Sigmoid colon (tissue), 7 donors: ENCODE results near the gene N4BP2L1. TPM values are rescaled to one million over a fixed set of nuclear protein-coding genes. Genes with fewer than 3 reads are reported as not detected.

Experiments
- DNase-seq: peaks from one replicate; pipeline ENCODE4 v3.0.0-alpha.2; 2019
- H3K27ac ChIP-seq, 4 donors: fragments of 200-600 bp; sonication (generic); one replicate each; pipeline ENCODE4 v1.5.1; 2016 to 2019; ENCODE audit warnings: mild to moderate bottlenecking in 1 of 4
- H3K27me3 ChIP-seq, 3 donors: fragments of 200-600 bp; sonication (generic); one replicate each; pipeline ENCODE4 v1.5.1; 2019; ENCODE audit warnings: mild to moderate bottlenecking in 1 of 3
- H3K36me3 ChIP-seq, 4 donors: fragments of 200-600 bp; sonication (generic); one replicate each; pipeline ENCODE4 v1.5.1; 2016 to 2019
- H3K4me1 ChIP-seq, 4 donors: fragments of 200-600 bp; sonication (generic); one replicate each; pipeline ENCODE4 v1.5.1; 2017 to 2019
- H3K4me3 ChIP-seq, 4 donors: fragments of 200-600 bp; sonication (generic); one replicate each; pipeline ENCODE4 v1.5.1; 2017 to 2019; ENCODE audit warnings: mild to moderate bottlenecking in 2 of 4, moderate library complexity in 1 of 4
- H3K9me3 ChIP-seq, 4 donors: fragments of 200-600 bp in 3 of 4; sonication (generic) in 3 of 4; one replicate each; pipeline versions ENCODE4 v1.5.1 to v1.6.1; 2013 to 2019
- EP300 ChIP-seq, 4 donors: sonication (generic); formaldehyde crosslinking; IDR thresholded peaks; one replicate each; pipeline ENCODE4 v1.6.1; 2017; ENCODE audit warnings: antibody characterized with exemption in 4 of 4
- POLR2A ChIP-seq, 2 donors: fragments of 450-650 bp; IDR thresholded peaks; one replicate each; pipeline ENCODE4 v1.6.1; 2016; ENCODE audit warnings: antibody characterized with exemption in 2 of 2, mild to moderate bottlenecking in 2 of 2, moderate library complexity in 2 of 2
- POLR2AphosphoS5 ChIP-seq, 4 donors: sonication (generic); formaldehyde crosslinking; IDR thresholded peaks; one replicate each; pipeline ENCODE4 v1.6.1; 2017; ENCODE audit warnings: antibody characterized with exemption in 4 of 4
- WGBS, 2 donors: extraction: QIAGEN DNeasy Blood & Tissue Kit; methylation state at CpG; one replicate each; pipeline ENCODE4 v1.1.7; 2013; 5-methylcytosine and 5-hydroxymethylcytosine counted together
- intact Hi-C: fragments of 100-400 bp; cut with DNase I; formaldehyde crosslinking; loops from one replicate; pipeline ENCODE4 v1.15.1; 2023
- polyA plus RNA-seq, 3 donors: library from polyadenylated mRNA; stranded (reverse); fragments of 200-250 nt; gene quantifications; one replicate each; pipeline ENCODE4 v1.2.3, GENCODE V29; 2013
- total RNA-seq, 4 donors: library from RNA; depleted of rRNA; stranded (reverse); fragments of >200 nt; gene quantifications; one replicate each; pipeline ENCODE4 v1.1.0, GENCODE V29; 2016
- TF ChIP-seq, protein P1 (sequence below), 4 experiments: fragments of 450-650 bp in 3 of 4; fragments of 200-600 bp in 1 of 4; IDR thresholded peaks; one replicate each; pipeline ENCODE4 v1.5.1; 2016 to 2019; ENCODE audit warnings: antibody characterized with exemption in 4 of 4, mild to moderate bottlenecking in 3 of 4, moderate library complexity in 2 of 4
- donor health status: healthy with polysubstance abuse.
- donor health status: Bipolar disorder and iron deficiency.
- donor health status: healthy.

Gene N4BP2L1
- total and polyA plus RNA-seq, 7 donors, result 7.8 to 34.9 (median 17.7) TPM

DNA sequence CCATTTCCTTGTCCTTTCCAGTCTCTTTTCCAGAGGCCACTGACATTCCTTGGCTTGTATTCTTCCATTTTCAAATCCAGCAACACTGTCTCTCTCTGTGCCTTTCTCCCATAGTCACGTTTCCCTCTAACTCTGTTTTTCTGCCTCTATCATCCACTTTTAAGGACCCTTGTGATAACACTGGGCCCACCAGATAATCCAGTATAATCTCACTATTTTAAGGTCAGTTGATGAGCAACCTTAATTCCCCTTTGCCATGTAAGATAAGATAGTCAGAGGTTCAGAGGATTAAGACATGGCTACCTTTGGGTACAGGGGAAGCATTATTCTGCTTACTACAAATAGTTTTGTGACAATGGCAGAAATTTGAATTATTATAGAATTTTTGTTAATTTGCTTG, 45.7 kb upstream of the N4BP2L1 start:
- intact Hi-C loops, result no loop called here
- Histone ChIP-seq H3K36me3 (peaks cover 0 to 7% (median 0%) of the 10 kb centered on the region in 4 donors), H3K27ac (no peak overlapping the region), H3K4me3 (no peak overlapping the region), H3K27me3 (no peaks in the 10 kb centered on the region), H3K9me3 (no peaks in the 10 kb centered on the region), H3K4me1 (no peaks in the 10 kb centered on the region)
- TF ChIP-seq POLR2A (IDR thresholded peaks at IDR 0.05) (no peak), EP300 (IDR thresholded peaks at IDR 0.05) (no peak), POLR2AphosphoS5 (IDR thresholded peaks at IDR 0.05) (no peak)
- TF ChIP-seq, protein P1, sequence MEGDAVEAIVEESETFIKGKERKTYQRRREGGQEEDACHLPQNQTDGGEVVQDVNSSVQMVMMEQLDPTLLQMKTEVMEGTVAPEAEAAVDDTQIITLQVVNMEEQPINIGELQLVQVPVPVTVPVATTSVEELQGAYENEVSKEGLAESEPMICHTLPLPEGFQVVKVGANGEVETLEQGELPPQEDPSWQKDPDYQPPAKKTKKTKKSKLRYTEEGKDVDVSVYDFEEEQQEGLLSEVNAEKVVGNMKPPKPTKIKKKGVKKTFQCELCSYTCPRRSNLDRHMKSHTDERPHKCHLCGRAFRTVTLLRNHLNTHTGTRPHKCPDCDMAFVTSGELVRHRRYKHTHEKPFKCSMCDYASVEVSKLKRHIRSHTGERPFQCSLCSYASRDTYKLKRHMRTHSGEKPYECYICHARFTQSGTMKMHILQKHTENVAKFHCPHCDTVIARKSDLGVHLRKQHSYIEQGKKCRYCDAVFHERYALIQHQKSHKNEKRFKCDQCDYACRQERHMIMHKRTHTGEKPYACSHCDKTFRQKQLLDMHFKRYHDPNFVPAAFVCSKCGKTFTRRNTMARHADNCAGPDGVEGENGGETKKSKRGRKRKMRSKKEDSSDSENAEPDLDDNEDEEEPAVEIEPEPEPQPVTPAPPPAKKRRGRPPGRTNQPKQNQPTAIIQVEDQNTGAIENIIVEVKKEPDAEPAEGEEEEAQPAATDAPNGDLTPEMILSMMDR (IDR thresholded peaks at IDR 0.05), result no peak
- WGBS, 2 donors, result 86 to 90% methylated on average over 1 of the region's 1 CpG
- no peak for DNase-seq

DNA sequence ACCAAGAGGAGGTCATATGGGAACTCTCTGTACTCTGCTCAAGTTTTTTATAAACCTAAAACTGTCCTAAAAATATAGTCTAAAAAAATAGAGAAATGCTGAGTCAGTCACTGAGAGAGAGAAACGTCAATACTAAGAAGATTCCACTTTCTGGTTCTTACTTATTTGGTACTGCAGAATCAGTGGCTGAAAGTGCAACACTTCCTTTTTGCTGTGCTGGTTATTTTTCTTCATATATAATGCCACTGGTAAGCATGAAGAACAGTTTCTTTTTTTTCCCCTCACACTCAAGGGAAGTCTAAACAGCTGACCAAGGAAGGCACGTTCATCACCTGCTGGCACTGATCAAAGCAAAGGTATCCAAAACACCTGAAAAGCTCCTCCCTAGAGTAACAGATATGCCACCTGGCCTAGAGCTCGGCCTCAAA, 44.3 kb upstream of the N4BP2L1 start:
- H3K9me3 ChIP-seq, result no peaks in the 10 kb centered on the region
- H3K27me3 ChIP-seq, result no peaks in the 10 kb centered on the region
- H3K4me1 ChIP-seq, result no peaks in the 10 kb centered on the region
- H3K27ac ChIP-seq, result no peak overlapping the region
- DNase-seq, result no peak
- H3K4me3 ChIP-seq, result no peak overlapping the region
- TF ChIP-seq POLR2AphosphoS5 (IDR thresholded peaks at IDR 0.05) (no peak), POLR2A (IDR thresholded peaks at IDR 0.05) (no peak), EP300 (IDR thresholded peaks at IDR 0.05) (no peak)
- TF ChIP-seq, protein P1 (IDR thresholded peaks at IDR 0.05), result no peak
- WGBS, 2 donors, result 57 to 63% methylated on average over 3 of the region's 3 CpGs
- H3K36me3 ChIP-seq, result peaks cover 0 to 7% (median 0%) of the 10 kb centered on the region in 4 donors
- intact Hi-C loops, result no loop called here

DNA sequence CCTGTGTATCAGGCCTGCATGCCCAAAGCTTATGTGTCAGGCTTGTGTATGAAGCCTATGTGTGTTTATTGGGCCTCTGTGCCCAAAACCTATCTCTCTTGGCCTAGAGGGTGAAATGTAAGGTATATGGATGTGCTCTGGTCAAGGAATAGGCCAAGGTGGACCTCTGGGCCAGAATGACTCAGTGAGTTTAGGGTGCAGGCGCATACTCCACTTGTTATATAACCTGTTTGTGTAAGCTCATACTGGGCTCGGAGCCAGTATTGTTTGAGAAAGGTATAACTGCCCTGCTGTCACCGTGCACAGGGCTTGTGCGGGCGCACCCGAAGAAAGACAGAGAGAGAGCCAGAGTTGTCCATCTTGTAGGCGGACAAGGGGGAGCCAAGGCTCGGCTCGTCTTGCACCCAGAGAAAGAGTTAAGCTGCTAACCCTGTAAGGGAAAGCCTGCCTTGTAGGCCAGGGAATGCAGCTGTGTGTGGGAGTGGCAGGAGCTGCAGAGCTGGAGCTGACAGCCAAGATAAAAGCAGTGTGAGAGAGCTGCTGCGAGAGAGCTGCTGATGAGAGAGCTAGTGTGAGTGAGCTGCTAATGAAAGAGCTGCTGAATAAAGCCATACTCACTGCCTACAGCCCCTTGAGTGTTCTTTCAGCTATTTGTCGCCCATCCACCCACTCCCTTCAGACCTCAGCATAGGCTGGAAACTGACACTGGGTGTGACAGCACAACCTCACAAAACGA, 43.4 kb upstream of the N4BP2L1 start:
- Histone ChIP-seq H3K9me3 (no peaks in the 10 kb centered on the region), H3K4me3 (no peak overlapping the region), H3K4me1 (no peaks in the 10 kb centered on the region), H3K27ac (no peak overlapping the region), H3K27me3 (no peaks in the 10 kb centered on the region), H3K36me3 (peaks cover 0 to 7% (median 0%) of the 10 kb centered on the region in 4 donors)
- 72 to 81% methylated on average over 12 of the region's 12 CpGs for WGBS, 2 donors
- DNase-seq, result no peak
- intact Hi-C loops, result no loop called here
- TF ChIP-seq POLR2AphosphoS5 (IDR thresholded peaks at IDR 0.05) (no peak), POLR2A (IDR thresholded peaks at IDR 0.05) (no peak), EP300 (IDR thresholded peaks at IDR 0.05) (no peak)
- TF ChIP-seq, protein P1 (IDR thresholded peaks at IDR 0.05), result no peak

DNA sequence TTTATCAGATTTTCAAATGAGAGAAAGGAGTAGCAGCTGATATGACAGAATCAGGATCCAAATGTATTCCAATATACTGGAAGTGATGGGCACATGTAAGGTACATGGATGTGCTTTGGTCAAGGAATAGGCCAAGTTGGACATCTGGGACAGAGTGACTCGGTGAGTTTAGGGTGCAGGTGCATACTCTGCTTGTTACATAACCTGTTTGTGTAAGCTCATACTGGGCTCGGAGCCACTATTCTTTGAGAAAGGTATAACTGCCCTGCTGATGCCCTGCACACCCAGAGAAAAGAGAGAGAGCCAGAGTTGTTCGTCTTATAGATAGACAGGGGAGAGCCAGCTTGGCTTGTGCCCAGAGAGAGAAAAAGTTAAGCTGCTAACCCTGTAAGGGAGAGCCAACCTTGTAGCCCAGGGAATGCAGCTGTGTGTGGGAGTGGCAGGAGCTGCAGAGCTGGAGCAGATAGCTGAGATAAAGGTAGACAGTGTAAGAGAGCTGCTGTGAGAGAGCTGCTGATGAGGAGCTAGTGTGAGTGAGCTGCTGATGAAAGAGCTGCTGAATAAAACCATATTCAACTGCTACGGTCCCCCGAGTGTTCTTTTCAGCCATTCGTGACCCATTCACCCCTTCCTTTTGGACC, 40.7 kb upstream of the N4BP2L1 start:
- Histone ChIP-seq H3K4me3 (no peak overlapping the region), H3K4me1 (no peaks in the 10 kb centered on the region), H3K27me3 (no peaks in the 10 kb centered on the region), H3K36me3 (peaks cover 0 to 7% (median 0%) of the 10 kb centered on the region in 4 donors), H3K9me3 (no peaks in the 10 kb centered on the region), H3K27ac (no peak overlapping the region)
- WGBS, 2 donors, result 85 to 91% methylated on average over 6 of the region's 6 CpGs
- intact Hi-C loops, result no loop called here
- TF ChIP-seq POLR2AphosphoS5 (IDR thresholded peaks at IDR 0.05), result no peak
- no peak for TF ChIP-seq EP300 (IDR thresholded peaks at IDR 0.05)
- no peak for TF ChIP-seq POLR2A (IDR thresholded peaks at IDR 0.05)
- TF ChIP-seq, protein P1 (IDR thresholded peaks at IDR 0.05), result no peak
- no peak for DNase-seq
